Subcutaneous abdominal adipose tissue (tissue), 5 donors: ENCODE data around the gene CTNNBL1.
"Not testable (repeated sequence)": the region's sequence is repeated elsewhere in the genome, so short reads cannot be mapped to it uniquely, and the experiment has no call there.

Experiments used
- H3K27ac ChIP-seq: one replicate; pipeline ENCODE4 v1.7.0; 2013; ENCODE audit warnings: low read depth, mild to moderate bottlenecking, inconsistent platforms, low read length, moderate library complexity
- H3K27me3 ChIP-seq, 5 donors: one replicate each; pipeline ENCODE4 v1.7.0; 2013; ENCODE audit warnings: low read length in 5 of 5, inconsistent platforms in 1 of 5; ENCODE audit not compliant: control insufficient read depth in 5 of 5, insufficient read depth in 4 of 5
- H3K36me3 ChIP-seq, 5 donors: one replicate each; pipeline ENCODE4 v1.7.0; 2013; ENCODE audit warnings: low read length in 5 of 5; ENCODE audit not compliant: control insufficient read depth in 5 of 5, insufficient read depth in 5 of 5
- H3K4me1 ChIP-seq, 5 donors: one replicate each; pipeline ENCODE4 v1.7.0; 2013; ENCODE audit warnings: low read length in 5 of 5, mild to moderate bottlenecking in 3 of 5, moderate library complexity in 1 of 5; ENCODE audit not compliant: control insufficient read depth in 5 of 5, insufficient read depth in 5 of 5
- H3K4me3 ChIP-seq, 5 donors: one replicate each; pipeline ENCODE4 v1.7.0; 2013; ENCODE audit warnings: low read length in 5 of 5, low read depth in 1 of 5
- H3K9ac ChIP-seq, 5 donors: one replicate each; pipeline ENCODE4 v1.7.0; 2013; ENCODE audit warnings: low read length in 5 of 5, mild to moderate bottlenecking in 4 of 5, moderate library complexity in 3 of 5
- H3K9me3 ChIP-seq, 5 donors: one replicate each; pipeline ENCODE4 v1.7.0; 2013; ENCODE audit warnings: low read length in 5 of 5; ENCODE audit not compliant: control insufficient read depth in 5 of 5
- donor health status: healthy.
- donor health status: healthy.
- donor health status: healthy.
- donor health status: healthy.
- donor health status: healthy.

Gene CTNNBL1

DNA sequence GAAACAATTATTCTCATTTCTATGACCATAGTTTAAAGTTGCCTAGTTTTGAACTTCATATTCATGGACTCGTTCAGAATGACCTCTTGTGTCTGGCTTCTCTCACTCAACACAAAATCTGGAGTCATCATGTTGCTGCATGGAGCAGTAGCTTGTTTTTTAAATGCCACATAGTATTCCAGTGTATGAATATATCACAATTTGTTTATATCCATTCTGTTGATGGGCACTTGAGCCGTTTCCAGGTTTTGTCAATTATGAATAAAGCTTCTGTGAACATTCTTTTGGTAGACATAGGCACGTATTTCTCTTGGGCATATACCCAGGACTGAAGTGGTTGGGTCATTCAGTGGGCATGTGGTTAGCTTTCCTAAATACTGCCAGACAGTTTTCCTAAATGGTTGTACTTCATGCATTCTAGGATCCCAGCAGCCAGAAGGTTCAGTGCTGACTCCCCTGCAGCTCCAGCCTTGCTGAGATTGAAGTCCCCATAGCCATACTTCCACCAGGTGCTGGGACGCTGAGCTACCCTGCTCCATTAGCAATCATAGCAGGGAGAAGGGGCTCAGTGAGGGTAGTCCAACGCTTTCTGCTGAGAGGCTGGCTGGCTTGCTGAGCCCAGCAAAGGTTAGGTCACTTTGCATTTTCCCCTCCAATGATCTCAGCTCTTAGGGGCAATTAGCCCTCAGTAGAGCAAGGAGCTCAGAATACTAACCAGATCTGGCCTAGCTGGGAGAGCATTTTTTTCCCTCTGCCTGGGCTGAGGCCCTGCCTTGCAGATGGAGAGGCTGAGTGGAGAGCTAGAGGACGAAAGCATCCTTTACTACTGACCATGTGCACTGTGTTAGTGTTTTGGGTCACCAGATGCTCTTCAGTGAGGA is 35.7 kb upstream of the CTNNBL1 start:
- H3K36me3 ChIP-seq, result no peaks in the 10 kb centered on the region
- H3K27ac ChIP-seq, result no peak overlapping the region
- no peaks in the 10 kb centered on the region for H3K9me3 ChIP-seq
- H3K27me3 ChIP-seq, result peaks cover 0 to 2% (median 0%) of the 10 kb centered on the region in 5 donors
- no peaks in the 10 kb centered on the region for H3K4me1 ChIP-seq
- no peak overlapping the region for H3K9ac ChIP-seq
- H3K4me3 ChIP-seq, result no peak overlapping the region

DNA sequence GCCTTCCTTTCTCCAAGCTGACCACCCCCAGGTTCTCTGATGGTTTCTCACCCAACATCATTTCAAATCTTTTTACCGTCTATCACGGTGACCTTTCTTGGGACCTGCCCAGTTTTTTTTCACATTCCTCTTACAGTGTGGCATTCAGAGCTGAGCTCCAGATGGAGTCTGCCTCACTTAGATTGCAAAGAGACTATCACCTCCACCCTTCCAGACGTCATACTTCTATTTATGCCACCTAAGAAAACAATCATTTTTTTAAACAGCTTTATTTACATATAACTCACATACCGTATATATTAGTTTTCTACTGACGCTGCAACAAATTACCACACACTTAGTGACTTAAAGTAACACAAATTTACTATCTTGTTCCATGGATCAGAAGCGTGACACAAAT is 32.3 kb upstream of the CTNNBL1 start:
- H3K27me3 ChIP-seq, result peaks cover 0 to 2% (median 0%) of the 10 kb centered on the region in 5 donors
- no peak overlapping the region for H3K4me3 ChIP-seq
- no peaks in the 10 kb centered on the region for H3K9me3 ChIP-seq
- no peaks in the 10 kb centered on the region for H3K36me3 ChIP-seq
- H3K4me1 ChIP-seq, result no peaks in the 10 kb centered on the region
- H3K27ac ChIP-seq, result no peak overlapping the region
- no peak overlapping the region for H3K9ac ChIP-seq

DNA sequence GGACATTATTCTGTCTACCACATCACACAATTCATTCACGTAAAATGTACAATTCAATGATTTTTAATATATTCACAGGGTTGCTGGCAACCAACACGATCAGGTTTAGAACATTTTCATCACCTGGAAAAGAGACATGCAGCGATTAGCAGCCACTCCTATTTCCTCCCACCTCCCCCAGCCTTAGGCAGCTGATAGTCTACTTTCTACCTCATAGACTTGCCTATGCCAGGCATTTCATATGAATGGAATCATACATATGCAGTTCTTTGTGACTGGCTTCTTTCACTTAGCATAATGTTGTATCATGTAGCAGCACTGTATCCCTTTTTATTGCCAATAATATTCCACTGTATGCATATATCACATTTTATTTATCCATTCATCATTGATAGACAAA is 31.5 kb upstream of the CTNNBL1 start:
- Histone ChIP-seq H3K27ac (no peak overlapping the region), H3K27me3 (no peaks in the 10 kb centered on the region), H3K4me3 (no peak overlapping the region), H3K9me3 (no peaks in the 10 kb centered on the region), H3K9ac (no peak overlapping the region), H3K4me1 (no peaks in the 10 kb centered on the region), H3K36me3 (no peaks in the 10 kb centered on the region)

DNA sequence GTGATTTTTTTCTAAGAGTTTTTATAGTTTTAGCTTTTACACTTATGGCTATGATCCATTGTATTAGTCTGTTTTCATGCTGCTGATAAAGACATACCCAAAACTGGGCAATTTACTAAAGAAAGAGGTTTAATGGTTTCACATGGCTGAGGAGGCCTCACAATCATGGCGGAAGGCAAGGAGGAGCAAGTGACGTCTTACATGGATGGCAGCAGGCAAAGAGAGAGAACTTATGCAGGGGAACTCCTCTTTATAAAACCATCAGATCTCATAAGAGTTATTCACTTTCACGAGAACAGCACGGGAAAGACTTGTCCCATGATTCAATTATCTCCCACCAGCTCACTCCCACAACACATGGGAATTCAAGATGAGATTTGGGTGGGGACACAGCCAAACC is 29.2 kb upstream of the CTNNBL1 start:
- H3K9me3 ChIP-seq, H3K4me3 ChIP-seq, H3K4me1 ChIP-seq, H3K27me3 ChIP-seq, H3K9ac ChIP-seq, H3K36me3 ChIP-seq, H3K27ac ChIP-seq: not testable (repeated sequence)

DNA sequence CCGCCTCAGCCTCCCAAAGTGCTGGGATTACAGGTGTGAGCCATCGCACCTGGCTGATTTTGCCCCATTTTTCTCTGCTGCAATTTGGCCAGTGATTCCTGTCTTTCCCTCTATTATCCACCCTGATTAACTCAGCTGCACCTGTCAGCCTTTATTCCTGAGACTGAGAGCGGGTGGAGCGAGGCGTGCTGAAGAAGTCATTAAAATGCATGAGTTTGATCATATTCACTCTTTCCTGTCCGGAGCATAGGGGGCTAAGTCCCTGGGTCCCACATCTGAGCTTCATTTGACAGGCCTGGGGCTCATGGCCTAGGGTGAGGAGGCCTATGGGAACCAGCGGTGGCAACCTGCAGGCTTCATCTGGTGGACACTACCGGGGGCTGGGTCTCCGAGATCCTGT is 25.7 kb upstream of the CTNNBL1 start:
- no peak overlapping the region for H3K4me3 ChIP-seq

DNA sequence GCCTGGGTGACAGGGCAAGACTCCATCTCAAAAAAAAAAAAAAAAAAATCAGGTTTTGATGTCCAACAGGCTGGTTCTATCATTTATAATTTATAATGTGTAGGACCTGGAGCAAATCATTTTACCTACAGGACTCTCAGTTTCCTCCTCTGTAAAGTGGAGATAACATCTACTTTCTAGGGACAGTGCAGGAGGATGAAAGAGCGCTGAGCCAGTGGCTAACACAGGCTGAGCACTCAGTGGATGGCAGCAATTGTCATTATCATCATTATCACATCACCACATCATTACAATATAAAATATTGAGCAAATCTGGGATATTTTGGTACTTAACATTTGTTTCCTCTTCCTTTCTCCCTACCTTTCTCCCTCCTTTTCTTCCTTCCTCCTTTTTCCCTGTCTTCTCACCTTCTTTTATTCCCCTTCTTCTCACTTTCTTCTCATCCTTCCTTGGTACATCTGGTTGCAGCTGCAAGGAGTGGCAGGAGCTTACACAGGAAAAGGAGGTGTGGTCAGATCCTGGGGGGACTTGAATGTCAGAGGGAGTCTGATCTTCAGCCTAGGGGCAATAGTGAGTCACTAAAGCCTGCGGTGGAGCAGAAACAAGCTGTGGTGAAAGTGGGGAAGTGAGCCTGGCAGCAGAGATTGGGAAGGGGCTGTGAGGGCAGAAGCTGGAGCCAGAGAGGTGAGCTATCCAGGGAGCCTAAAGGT is 24.6 kb upstream of the CTNNBL1 start:
- Histone ChIP-seq H3K4me3 (no peak overlapping the region), H3K9me3 (no peaks in the 10 kb centered on the region), H3K27me3 (peaks cover 4 to 21% (median 5%) of the 10 kb centered on the region in 5 donors), H3K4me1 (peaks cover 0 to 15% (median 12%) of the 10 kb centered on the region in 5 donors), H3K27ac (no peak overlapping the region), H3K9ac (no peak overlapping the region), H3K36me3 (no peaks in the 10 kb centered on the region)

More for the DNA sequence above, 25.7 kb upstream of the CTNNBL1 start:
- Histone ChIP-seq H3K27ac (no peak overlapping the region), H3K9me3 (no peaks in the 10 kb centered on the region), H3K27me3 (peaks cover 2 to 21% (median 5%) of the 10 kb centered on the region in 5 donors), H3K4me1 (peaks cover 0 to 15% (median 12%) of the 10 kb centered on the region in 5 donors), H3K36me3 (no peaks in the 10 kb centered on the region), H3K9ac (no peak overlapping the region)

DNA sequence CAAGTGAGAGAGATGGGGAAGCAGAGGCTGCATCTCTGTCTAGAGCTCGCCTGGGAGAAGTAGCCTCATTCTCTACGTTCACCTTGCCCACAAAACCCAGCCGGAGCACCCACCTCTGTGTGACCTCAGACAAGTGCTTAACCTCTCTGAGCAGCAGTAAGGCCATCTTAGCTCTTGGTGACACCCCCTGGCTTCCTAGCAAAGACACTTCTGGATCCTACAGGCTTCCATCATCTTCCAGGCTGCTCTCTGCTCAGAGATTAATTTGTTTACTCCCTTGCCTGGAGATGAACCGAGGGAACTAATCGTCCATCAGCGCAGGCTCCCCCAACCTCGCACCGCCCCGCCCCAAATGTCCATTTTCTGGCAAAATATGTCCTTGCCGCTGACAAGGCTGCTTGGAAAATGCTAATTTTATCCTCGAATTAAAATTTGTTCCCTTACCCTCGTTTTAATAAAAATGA is 24.0 kb upstream of the CTNNBL1 start:
- Histone ChIP-seq H3K4me3 (peak overlapping the region in 4 of 5 donors; percentile 28 to 48 (median 30)), H3K36me3 (no peaks in the 10 kb centered on the region), H3K27ac (no peak overlapping the region), H3K9me3 (no peaks in the 10 kb centered on the region), H3K4me1 (peaks cover 0 to 15% (median 12%) of the 10 kb centered on the region in 5 donors), H3K9ac (no peak overlapping the region), H3K27me3 (peaks cover 4 to 21% (median 5%) of the 10 kb centered on the region in 5 donors)

DNA sequence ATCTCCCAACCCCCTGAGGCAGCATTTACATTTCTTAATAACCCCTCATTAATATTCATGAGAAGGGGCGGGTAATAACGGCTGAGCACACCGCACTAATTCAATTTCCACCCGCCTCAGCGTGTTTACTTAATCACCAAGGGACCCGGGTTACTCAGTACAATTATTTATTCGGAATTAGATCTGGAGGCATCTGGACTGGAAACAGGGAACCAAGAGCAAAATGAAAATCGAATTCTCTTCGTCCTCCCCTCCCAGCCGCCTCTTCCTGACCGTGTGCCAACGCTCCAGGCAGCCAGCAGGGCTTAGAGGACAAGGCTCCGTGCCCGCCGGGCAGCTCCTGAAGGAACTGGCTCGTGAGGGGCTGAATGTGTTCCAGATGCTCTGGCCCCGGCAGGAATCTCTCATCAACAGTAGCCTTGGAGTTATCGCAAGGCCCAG is 23.5 kb upstream of the CTNNBL1 start:
- Histone ChIP-seq H3K36me3 (no peaks in the 10 kb centered on the region), H3K4me3 (peak overlapping the region in 4 of 5 donors; percentile 28 to 48 (median 30)), H3K4me1 (peaks cover 0 to 15% (median 12%) of the 10 kb centered on the region in 5 donors), H3K27me3 (peaks cover 4 to 21% (median 5%) of the 10 kb centered on the region in 5 donors), H3K9me3 (no peaks in the 10 kb centered on the region), H3K9ac (no peak overlapping the region), H3K27ac (no peak overlapping the region)

DNA sequence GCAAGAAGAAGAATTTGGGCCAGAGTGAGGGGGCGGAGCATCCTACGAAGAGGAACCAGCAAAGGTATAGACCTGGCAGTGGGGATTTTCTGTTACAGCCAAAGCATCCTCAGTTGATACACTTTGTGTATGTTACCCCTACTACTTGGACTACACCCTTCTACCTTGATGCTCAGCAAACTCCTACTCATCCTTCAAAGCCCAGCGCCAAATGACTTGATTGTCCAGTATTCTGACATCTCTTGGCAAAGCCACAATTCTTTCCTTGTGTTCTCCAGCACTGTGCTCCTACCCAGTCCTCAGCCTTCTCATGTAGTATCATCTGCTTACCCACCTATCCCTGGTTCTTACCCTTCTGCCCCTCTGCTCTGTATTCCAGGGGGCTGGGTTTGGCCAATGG is 21.7 kb upstream of the CTNNBL1 start:
- no peak overlapping the region for H3K4me3 ChIP-seq
- H3K9ac ChIP-seq, result no peak overlapping the region
- no peak overlapping the region for H3K27ac ChIP-seq
- peaks cover 0 to 23% (median 21%) of the 10 kb centered on the region in 5 donors for H3K4me1 ChIP-seq
- no peaks in the 10 kb centered on the region for H3K9me3 ChIP-seq
- peaks cover 4 to 21% (median 5%) of the 10 kb centered on the region in 5 donors for H3K27me3 ChIP-seq
- no peaks in the 10 kb centered on the region for H3K36me3 ChIP-seq

DNA sequence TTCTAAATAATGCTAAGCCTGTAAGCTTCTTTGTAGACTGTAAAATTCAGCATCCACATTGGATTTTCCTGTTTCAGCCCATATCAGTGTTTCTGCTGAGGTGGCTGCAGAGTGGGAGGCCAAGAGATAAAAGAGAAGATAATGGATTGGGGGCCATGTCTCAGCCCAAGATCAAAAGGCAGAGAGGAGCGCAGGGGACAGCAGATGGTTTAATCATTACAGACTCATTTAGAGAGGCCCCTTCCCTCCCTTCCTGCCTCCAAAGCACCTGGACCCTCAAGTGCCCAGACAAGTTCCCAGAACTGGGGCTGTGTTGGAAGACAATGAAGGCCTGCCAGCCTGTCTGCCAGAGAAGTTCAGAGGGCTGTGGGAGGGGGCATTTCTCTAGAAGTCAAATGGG is 20.4 kb upstream of the CTNNBL1 start:
- Histone ChIP-seq H3K4me3 (no peak overlapping the region), H3K9me3 (no peaks in the 10 kb centered on the region), H3K27me3 (peaks cover 4 to 21% (median 5%) of the 10 kb centered on the region in 5 donors), H3K27ac (no peak overlapping the region), H3K36me3 (no peaks in the 10 kb centered on the region), H3K9ac (no peak overlapping the region), H3K4me1 (peaks cover 0 to 35% (median 33%) of the 10 kb centered on the region in 5 donors)
